GM18907 (cell line): ENCODE data around the gene CYB5RL.
"Not testable (repeated sequence)": the region's sequence is repeated elsewhere in the genome, so short reads cannot be mapped to it uniquely, and the experiment has no call there.

Experiments used
- ATAC-seq: cut with Tn5 transposase; IDR thresholded peaks from one replicate; pipeline ENCODE4 v1.9.1; 2021; ENCODE audit warnings: mild to moderate bottlenecking, moderate library complexity; ENCODE audit not compliant: unreplicated experiment

Gene CYB5RL, protein sequence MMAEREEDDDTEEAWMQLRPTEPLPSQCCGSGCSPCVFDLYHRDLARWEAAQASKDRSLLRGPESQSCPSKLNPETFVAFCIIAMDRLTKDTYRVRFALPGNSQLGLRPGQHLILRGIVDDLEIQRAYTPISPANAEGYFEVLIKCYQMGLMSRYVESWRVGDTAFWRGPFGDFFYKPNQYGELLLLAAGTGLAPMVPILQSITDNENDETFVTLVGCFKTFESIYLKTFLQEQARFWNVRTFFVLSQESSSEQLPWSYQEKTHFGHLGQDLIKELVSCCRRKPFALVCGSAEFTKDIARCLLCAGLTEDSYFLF

GRCh38 chr1:54199765-54200518, at the start of gene CYB5RL, which contains the start of gene MRPL37:
Gene CYB5RL (minus strand): TSS chr1:54200030. CDS start chr1:54195616, 4,414 bp downstream.
Gene MRPL37 (plus strand): TSS chr1:54200167. CDS start chr1:54200244, 77 bp downstream.
- ATAC-seq: peak; percentile 96

GRCh38 chr1:54248966-54249365, 49.1 kb upstream of the CYB5RL start:
- ATAC-seq: no peak

DNA sequence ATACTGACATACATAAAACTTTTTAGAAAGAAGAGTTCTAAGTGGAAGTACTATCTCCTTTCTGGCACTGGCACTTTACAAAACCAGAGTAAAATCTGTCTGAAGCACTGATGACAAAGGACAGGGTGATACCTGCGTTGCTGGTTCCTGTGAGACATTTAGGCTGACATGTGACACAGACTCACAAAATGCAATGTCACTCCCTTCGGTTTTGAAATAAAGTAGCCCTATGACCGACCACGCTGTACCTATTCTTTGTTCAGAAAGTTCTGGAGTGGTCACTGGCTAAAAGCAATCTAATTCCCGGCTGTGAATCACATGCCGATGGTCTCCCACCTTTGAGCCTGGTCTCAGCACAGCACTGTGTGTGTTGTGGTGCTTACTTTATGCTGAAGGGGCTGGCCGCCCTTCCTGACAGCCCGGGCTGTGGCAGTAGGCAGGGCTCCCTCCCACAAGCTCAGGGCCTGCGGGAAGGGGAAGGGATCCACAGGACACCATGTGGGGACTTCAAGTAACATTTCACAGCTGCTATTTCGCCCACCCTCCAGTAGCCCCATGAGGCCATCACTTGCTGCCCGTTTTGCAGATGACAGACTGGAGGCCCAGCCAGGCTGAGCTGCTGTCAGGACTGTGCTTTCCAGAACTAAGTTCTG, 48.2 kb upstream of the CYB5RL start:
- no peak for ATAC-seq

DNA sequence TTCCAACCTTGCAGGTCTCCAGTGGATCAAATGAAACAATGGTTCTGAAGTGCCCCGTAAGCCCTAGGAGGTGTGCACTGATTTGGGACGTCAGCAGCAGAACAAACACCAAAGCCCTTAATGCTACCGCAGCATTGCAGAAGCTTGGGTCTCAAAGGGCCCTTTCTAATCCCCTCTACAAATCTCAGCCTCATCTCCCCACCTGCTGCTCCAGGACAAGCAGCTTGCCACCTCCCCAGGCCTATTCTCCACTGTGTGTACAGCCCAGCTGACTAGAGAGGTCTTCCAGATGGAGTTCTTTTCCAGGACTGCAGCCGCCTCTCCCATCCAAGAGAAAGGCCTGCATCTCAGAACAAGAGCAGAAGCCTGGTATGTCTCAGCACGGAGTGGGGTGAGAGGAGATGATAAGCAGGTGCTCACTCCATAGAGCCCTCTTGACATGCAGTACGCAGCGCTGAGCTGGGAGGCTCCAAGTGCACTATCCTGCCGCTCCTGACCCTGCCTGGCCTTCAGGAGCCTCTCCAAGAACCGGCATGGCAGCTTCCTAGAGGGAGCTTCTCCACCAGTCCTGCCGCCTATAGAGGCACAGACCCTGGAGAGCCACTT, 46.4 kb upstream of the CYB5RL start:
- ATAC-seq: no peak

- no peak for ATAC-seq
Measured at GRCh38 chr1:54245501-54245900, 45.7 kb upstream of the CYB5RL start.

DNA sequence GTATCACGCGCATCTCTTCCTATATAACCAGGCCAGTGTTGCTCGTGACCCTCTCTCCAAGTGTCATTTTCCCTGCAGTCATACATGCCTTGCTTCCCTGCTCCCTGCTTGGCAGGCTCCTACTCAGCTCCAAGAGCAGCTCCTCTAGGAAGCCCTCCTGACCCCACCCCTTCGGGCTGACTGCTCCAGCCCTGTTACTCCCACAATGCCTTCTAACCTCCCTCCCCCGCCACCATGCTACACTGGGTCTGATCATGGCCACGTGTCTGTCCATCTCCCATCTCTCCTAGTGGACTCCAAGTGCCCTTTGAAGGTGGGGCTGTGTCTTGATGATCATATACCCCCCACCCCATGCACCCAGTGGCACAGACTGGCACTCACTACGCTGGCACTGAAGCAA, 44.8 kb upstream of the CYB5RL start:
- ATAC-seq: no peak

- ATAC-seq: no peak
Measured at GRCh38 chr1:54243022-54243421, 43.2 kb upstream of the CYB5RL start.

DNA sequence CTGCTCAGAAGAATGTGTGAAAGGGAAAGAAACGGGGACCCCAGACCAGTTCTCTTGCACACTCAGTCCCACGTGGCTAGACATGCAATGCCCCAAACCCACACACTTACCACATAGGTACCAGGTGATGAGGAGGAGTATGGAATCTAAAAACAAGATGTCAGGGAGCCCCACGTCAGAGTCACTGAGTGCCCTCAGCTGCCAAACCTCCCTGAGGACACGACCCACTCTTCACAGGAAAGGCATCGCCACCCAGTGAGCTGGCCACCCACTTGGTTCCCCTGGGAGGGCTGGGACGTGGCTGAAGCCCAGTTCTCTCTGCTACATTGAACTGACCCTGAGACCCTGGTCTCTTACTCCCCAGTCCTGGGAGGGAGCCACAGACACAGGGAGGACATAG, 41.5 kb upstream of the CYB5RL start:
- ATAC-seq: no peak

- no peak for ATAC-seq
Measured at GRCh38 chr1:54240741-54241335, 41.0 kb upstream of the CYB5RL start.

DNA sequence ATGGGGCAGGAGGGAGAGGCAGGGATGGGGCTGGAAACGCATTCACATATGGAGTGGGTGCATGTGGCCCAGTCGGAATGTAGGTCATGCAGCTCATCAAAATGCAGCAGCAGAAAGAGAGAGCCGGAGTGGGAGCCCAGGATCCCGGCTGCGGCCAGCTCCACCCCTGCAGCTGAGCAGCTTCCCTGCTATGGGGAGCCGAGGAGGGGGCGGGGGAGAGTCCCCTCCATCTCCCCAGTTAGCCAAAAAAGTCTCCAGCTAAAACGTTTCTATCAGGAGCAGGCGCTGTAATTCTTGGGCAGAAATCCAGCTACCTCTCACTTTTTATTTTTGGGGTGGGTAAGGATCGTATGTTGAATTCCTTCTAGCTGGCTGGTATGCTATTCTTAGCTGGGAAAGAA, 39.8 kb upstream of the CYB5RL start:
- ATAC-seq: no peak

DNA sequence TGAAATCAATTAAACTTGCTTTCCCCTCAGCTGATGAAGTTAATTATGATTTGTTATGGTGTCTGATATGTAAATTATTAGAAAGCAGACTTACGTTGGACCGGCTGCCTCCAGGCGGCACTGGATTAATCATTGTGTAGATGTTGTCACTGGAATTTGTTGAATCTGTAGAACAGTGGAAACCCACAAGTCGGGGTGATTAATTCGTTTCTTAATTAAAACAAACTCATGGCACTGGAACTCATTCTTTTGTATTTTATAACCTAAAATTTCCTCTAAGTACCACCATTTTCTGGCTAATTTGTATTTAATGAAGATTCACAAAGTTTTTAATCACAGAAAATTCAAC, 39.2 kb upstream of the CYB5RL start:
- no peak for ATAC-seq

- no peak for ATAC-seq
Measured at GRCh38 chr1:54238353-54239034, 38.7 kb upstream of the CYB5RL start.

- no peak for ATAC-seq
Measured at GRCh38 chr1:54237586-54237985, 37.8 kb upstream of the CYB5RL start.

DNA sequence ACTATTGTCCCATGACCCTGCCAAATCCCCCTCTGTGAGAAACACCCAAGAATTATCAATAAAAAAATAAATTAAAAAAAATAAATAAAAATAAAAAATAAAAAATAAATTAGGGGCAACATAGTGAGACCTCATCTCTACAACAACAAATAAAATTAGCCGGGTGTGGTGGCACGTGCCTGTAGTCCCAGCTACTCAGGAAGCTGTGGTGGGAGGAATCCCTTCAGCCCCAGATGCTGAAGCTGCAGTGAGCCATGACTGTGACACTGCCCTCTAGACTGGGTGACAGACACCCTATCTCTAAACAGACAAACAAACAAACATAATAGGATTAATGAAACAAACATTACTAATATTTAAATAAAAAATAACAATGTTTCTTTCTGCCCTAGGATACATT, 34.5 kb upstream of the CYB5RL start:
- no peak for ATAC-seq

GRCh38 chr1:54233196-54233595, 33.4 kb upstream of the CYB5RL start:
- ATAC-seq: not testable (repeated sequence)

GRCh38 chr1:54230507-54231339, 30.9 kb upstream of the CYB5RL start:
- ATAC-seq: no peak

DNA sequence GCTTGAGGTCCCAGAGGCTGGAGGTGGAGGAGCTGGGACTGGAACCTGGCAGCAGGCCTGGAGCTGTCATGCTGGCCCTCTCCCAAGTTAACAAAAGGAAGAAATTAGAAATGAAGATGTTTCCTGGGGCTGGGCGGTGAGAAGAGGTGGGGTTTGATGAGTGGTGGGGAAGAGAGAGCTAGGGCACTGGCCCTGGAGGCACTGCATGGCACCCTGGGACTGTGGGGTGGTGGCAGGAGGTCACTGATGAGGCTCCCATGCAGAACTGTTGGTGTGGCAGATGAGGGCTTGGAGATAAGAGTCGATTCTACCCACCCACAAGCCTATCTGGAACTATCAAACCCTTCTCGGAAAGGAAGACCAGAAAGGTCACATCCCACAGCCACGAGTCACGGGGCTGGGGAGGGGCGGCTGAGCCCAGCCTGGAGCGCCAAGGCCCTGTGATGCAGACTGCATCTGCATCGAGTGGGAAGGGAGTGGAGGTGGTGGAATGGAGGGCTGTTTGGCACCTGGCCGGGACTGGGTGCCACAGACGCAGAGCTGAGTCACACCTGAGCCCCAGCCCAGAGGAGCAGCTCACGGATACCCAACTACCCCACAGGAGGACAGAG, 29.6 kb upstream of the CYB5RL start:
- ATAC-seq: no peak

GRCh38 chr1:54228638-54229079, 28.8 kb upstream of the CYB5RL start:
- no peak for ATAC-seq

- no peak for ATAC-seq
Measured at GRCh38 chr1:54227891-54228310, 28.1 kb upstream of the CYB5RL start.
